Activated CD4-positive, CD25-positive, alpha-beta regulatory T cell (primary cell): Measurements from ENCODE around the gene SLC25A26.

Experiments used
- DNase-seq, 4 experiments: peaks; one replicate each; lab custom pipeline; 2025; lab: John Stamatoyannopoulos, UW

Gene SLC25A26

DNA sequence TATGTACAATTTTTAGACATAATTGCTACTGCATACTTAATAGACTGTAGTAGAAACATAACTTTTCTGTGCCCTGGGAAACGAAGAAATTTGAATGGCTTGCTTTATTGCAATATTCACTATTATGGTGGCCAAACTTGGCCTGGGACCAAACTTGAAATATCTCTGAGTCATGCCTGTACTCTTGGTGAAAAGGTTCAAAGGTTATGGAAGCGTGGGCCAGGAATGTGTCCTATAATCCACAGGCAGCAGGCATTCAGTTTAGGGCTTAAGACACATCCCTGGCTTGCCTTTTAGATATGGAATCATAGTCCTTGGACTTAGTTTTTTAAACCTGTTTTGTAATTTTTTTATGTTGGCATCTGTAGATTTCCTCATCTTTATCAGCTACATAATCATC, 155.8 kb downstream of the SLC25A26 start:
- no peak for DNase-seq

DNA sequence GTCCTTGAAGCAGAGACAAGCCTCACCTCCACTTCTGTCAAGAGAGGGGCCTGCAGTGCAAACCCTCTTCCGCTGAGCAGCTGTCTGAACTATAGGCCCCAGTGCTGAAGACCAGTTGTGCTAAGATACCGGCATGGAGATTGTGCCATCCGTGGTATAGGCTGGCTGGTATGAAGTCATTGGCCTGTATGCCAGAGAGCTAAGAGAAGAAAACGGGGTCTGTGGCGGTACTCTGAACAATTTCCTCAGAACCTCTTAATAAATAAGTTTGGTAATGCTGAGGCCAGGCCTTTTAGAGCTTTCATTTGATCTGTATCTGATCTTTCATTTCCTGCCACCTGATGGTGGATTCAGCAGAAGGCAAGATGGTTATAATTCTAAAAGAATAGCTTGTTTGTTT, 157.0 kb downstream of the SLC25A26 start:
- no peak for DNase-seq

- DNase-seq = peak in 3 of 4 experiments; percentile 20 to 26 (median 21)
Measured at GRCh38 chr3:66378256-66378655, 157.5 kb downstream of the SLC25A26 start.

DNA sequence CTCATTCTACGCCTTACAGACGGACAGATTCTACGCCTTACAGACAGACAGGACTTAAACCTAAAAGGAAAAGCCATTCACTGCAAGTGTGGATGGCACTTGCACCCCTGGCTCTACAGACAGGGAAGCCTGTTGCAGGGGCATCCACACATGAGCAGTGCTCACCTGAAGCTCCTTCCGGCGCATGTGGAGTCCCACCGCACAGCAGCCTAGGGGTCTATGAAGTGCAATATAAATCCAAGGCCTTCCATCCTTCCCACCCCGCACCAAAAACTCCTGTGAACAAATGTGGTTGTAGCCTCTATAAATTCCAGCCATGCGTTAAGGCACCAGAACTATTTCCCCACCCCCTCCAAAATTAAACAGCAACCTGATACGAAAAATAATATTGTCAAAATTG, 158.8 kb downstream of the SLC25A26 start:
- DNase-seq = no peak

DNA sequence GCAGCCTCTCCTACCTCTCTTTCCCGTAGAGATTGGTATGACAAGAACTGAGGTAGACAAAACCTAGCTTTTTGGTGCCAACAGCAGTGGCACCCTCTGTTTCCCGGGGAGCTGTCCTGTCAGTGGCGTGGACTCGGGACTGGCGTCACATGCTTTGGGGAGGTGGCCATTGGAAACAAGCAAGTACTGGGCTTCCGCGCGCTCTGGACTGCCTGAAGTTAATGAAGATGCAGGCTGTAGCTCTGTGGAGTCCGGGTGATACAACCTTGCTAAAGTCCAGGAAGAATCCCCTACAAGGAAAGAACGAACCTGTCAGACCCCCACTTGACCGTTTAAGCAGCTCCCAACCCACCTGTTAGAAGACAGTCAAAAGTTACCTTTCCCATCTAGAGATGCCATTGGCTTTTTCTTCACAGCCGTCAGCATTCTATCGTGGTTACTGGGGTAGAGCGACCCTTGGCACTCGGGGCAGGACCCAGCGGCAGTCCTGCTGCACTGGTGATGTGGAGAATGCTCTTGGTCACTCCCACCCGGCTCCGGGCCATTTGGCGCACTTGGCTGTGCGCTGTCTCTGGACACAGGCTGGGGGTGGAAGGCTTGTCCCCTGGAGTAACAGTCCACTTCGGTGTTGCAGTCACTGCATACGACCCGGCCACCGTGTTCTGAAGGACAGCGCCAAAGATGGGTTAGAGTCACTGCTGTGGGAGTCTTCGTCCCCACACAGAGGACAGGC, 159.6 kb downstream of the SLC25A26 start:
- DNase-seq = no peak

- DNase-seq = no peak
Measured at GRCh38 chr3:66381626-66382025, 160.8 kb downstream of the SLC25A26 start.

DNA sequence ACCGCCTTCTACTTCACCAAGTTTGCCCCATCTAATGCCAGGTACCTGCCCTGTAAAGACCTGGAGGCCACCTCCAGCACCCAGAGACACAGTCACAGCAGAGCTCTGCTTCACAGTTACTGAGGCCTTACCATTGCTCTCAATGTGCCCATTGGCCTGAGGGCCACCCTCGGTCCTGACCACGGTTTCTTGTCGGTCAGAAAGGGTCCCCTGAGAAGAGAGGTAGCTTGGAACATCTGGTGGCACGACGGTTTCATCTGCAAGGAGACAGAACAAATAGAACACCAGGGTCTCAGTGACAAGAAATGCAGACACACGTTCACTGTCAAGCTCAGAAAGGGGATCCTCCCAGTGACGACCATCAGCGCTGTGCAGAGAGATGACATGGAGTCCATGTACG, 161.3 kb downstream of the SLC25A26 start:
- DNase-seq = no peak

DNA sequence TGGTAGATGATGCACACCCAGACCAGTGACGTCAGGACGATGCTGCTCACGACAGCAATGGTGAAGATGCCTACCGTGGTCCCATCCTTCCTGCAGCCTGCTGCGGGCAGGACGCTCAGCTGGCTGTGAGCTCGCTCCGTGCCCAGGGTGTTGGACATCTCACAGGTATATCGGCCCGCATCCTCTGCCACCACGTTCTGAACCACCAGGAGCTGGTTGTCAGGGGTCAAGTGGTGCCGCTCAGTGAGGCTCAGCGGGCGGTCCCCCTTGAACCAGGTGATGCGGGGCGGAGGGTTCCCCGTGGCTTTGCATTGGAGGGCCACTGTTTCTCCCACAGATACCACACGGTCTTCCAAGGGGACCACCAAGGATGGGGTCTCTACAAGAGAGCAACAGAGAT, 162.2 kb downstream of the SLC25A26 start:
- DNase-seq = no peak

- no peak for DNase-seq
Measured at GRCh38 chr3:66383998-66384745, 163.4 kb downstream of the SLC25A26 start.

- DNase-seq = no peak
Measured at GRCh38 chr3:66385066-66385465, 164.3 kb downstream of the SLC25A26 start.

- DNase-seq = no peak
Measured at GRCh38 chr3:66386011-66386924, 165.5 kb downstream of the SLC25A26 start.

DNA sequence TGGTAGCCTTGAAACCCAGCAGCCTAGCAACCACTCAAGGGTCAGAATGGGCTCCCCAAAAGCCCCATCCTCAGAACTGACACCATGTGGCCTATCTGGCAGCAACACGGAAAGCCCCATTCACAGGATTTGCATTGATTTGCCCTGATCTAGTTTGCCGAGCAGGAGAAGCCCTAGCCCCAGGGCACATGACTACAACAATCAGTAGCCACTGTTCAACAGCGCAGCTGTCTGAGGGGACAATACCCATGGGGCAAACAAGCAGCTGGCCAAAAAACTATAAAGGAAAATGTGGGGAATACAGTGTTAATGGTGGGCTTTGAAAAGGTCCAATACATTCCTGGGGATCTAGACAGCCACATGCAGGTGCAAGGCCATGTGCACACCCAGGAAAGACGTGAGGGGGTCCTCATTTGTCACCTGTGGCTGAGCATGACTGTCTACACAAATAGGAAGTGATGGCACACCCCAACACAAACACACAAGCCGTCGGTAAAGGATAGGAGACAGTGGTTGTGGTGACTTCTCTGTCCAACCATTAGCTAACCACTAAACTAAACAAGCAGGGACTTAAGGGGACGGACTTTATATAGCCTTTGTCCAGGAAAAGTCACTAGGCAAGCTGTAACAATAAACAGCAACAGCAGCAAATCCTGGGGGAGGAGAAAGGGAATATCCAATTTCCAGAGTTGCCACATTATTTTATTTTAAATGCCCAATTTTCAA, 166.3 kb downstream of the SLC25A26 start:
- DNase-seq = no peak

GRCh38 chr3:66390013-66390412, 169.2 kb downstream of the SLC25A26 start:
- no peak for DNase-seq

GRCh38 chr3:66392512-66392911, 171.7 kb downstream of the SLC25A26 start:
- no peak for DNase-seq

- no peak for DNase-seq
Measured at GRCh38 chr3:66392966-66393332, 172.1 kb downstream of the SLC25A26 start.

- DNase-seq = no peak
Measured at GRCh38 chr3:66393333-66394005, 172.7 kb downstream of the SLC25A26 start.

- peak in 2 of 4 experiments; percentile 40 for DNase-seq
Measured at GRCh38 chr3:66394019-66394752, 173.4 kb downstream of the SLC25A26 start.

GRCh38 chr3:66394753-66395249, 174.0 kb downstream of the SLC25A26 start:
- no peak for DNase-seq

DNA sequence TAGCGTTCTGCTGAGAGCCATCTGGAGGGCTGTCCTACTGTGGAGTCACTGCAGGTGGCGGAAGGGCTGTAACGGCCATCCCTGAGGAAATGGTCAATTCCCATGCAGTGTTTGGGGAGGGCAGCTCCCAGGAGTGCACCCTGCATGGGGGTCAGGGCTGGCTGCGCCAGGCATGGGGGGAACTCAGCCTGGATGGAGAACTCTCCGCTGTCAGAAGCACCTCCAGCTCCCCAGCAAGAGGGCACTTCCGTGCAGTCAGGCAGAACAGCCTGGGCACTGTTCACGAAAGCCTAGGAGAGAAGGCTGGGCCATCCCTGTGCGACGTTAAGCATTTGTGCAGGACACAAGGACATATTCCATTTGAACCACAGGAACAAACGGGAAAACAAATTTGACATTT, 174.8 kb downstream of the SLC25A26 start:
- DNase-seq = no peak

GRCh38 chr3:66396161-66396760, 175.5 kb downstream of the SLC25A26 start:
- DNase-seq = no peak
